DMS153 treated with DMSO at 0.1 percent for 48 hours (cell line): ENCODE measurements around the gene STRAP.
A peak's percentile ranks its signal among the peaks of the same experiment; 100 is the strongest.
"Not testable (repeated sequence)": the region's sequence is repeated elsewhere in the genome, so short reads cannot be mapped to it uniquely, and the experiment has no call there.

ENCODE experiments used
- DNase-seq: peaks from one replicate; lab custom pipeline; 2025; ENCODE audit not compliant: unreplicated experiment; lab: John Stamatoyannopoulos, UW

STRAP gene

DNA sequence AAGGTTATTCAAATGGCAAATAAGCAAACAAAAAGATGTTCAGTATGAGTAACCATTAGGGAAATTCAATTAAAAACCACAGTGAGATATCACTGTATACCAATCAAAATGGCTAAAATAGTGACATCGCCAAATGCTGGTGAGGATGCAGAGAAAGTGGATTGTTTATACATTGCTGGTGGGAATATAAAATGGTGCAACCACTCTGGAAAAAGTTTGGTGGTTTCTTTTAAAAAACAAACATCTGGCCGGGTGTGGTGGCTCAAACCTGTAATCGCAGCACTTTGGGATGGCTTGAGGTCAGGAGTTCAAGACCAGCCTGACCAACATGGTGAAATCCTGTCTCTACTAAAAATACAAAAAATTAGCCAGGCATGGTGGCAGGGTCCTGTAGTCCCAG lies 14.0 kb upstream of the STRAP start:
- no peak for DNase-seq

- DNase-seq, result no peak
These were observed 8.6 kb upstream of the STRAP start for GRCh38 chr12:15873556-15873955.

- not testable (repeated sequence) for DNase-seq
These were observed 7.5 kb upstream of the STRAP start for GRCh38 chr12:15874556-15875145.

GRCh38 chr12:15875863-15876262 lies 6.3 kb upstream of the STRAP start:
- DNase-seq, result no peak

DNA sequence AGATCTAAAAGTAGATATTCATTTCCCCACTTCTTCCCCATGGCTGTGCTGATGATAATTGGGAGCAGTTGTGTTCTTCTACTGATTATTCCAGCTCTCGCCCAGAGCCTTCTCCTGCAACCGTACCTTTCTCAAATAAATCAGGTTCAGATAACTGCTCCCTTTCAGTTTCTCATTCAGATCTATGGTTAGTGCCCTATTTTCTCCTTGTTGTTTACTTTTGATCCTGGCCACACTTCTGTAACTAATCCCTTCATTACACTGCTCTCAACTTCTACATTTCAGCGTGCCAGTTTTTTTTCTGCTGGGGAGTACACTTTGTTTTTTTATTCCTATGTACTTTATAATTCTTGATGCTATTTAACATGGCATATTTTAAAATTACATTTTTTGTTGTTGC lies 2.8 kb upstream of the STRAP start:
- DNase-seq, result no peak

GRCh38 chr12:15880721-15881120 lies 1.5 kb upstream of the STRAP start:
- DNase-seq, result peak; percentile 58

- DNase-seq, result no peak
These were observed 1.3 kb downstream of the STRAP start for GRCh38 chr12:15883536-15883935.

DNA sequence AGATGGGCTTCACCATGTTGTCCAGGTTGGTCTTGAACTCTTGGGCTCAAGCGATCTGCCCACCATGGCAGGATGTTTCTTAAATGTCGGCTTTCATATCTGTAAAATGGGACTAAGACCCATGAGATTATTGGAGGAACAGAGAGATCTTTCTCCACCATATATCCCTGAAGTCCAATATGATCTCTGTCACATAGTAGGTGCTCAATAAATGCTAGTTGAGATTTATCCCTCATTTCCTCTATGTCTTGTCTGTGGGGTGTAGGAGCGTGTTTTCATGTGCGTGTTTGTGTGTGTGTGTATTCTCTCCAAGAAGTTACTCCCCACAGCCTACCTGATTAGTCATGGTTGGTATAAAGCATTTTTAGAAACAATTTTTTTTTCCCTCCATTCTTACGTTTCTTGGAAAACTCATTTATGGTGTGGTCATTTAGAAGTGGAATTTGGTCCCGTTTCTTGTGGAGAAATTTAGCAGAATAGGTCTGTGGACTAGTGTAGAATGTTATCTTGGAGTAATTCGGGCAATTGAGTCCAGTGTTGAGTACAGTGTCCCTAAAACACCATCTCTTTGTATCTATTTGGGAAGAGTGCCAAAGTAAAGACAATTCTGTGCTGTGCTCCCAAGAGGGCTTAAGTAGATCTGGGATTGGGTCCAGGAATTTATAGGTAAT lies 4.3 kb downstream of the STRAP start:
- peak; percentile 24 for DNase-seq

DNA sequence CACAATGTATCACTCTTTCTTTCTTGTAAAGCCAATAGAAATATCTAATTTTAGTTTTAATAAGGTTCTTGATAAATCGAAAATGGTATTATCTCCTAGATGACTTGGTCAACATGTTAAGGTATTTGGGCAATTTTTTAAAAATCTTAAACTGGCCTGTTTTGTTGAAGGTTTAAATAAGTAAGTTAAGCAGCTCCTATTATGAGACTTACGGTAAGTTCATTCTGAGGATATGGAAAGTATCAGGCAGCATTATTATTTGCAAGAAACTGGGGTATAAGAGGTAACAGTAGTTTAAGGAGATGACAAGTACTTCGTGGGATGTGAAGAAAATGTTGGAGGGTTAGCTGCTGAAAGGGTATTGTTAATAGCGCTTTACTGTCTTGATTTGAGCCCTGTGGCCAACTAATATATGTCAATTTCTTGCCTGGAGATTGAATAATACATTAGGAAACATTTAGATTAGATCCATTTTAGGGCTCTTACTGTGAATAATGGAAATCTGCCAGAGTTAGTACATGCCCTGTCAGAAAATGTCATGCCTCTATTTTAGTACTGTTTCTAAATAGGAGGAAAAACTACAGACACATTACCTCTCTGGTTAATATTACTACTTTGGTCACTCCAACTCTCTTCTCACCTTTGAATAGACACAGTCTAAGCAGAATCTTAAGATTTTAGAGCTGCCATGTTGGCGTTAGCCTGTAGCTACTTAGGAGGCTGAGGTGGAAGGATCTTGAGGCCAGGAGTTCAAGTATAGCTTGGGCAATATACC lies 5.0 kb downstream of the STRAP start:
- no peak for DNase-seq

DNA sequence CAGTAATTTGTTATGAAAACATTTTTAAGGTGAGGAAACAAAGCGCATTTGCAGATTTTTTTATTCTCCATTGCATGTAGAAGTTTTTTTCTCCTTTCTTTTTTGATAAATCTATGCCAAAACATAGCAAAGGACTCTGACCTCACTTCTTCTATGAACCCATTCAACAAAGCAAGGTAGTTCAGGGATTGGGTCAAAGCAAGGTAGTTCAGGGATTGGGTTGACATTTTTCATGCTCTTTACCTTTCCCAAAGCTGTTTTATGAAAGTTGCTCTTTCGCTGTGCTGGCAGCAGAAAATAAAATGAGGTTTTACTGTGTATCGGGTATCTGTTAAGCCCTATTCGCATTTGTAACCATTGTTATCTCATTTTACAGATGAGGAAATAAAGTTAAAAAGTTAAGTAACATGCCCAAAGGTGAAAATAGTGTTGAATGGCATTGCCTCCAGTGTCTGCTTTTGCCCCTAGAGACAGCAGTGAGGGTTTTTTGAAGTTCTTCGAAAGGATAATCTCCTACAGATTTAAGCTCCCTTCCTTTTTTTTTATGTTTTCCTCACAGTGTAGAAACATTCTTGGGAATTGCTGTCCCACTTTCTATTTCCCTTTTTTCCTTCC lies 10.6 kb downstream of the STRAP start:
- no peak for DNase-seq

GRCh38 chr12:15893260-15893659 lies 11.1 kb downstream of the STRAP start:
- no peak for DNase-seq

- no peak for DNase-seq
These were observed 14.7 kb downstream of the STRAP start for GRCh38 chr12:15896867-15897266.

DNA sequence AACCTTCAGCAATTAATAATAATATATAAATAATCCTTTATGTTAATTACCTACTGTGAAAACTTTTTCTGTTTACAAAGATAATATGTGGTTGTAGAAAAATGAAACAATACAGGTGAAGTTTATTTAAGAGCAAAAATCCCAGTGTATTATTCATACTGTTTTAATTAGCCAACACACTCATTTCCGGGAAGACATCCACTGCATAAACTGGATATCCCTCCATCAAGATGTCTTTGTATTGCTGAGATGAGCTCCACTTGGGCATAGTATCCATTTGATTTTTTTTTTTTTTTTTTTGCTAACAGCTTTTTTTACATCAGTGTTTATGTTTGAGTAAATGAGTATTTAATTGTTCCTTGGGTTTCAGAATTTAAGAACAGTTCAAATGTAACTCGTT lies 15.2 kb downstream of the STRAP start:
- no peak for DNase-seq

DNA sequence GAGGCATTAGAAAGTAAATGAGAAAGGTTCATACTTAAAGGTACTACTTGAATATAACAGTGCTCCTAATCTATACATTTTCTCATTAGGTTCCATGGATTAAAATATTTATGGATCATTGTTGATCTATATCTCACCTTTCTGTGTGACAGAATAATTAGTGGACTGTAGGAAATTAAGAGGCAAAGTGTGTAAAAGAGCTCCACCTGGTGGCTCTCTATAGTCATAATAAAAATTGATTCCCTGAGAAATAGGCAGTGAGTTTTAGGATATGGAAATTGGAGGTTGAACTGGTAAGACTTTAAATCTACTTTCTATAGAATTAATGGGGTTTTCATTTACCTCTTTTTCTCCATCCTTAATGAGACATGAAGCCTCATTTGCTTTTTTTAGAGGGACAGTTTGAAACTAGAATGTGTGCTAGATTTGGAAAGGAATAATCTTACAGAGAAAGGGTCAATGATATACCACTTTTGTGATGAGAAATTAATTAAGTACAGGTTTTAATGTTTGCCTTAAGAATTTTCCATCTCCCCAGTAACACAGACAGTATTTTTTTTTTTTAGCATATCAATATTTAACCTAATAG lies 17.2 kb downstream of the STRAP start:
- DNase-seq, result peak; percentile 45

- DNase-seq, result no peak
These were observed 22.3 kb downstream of the STRAP start for GRCh38 chr12:15904378-15904920.

DNA sequence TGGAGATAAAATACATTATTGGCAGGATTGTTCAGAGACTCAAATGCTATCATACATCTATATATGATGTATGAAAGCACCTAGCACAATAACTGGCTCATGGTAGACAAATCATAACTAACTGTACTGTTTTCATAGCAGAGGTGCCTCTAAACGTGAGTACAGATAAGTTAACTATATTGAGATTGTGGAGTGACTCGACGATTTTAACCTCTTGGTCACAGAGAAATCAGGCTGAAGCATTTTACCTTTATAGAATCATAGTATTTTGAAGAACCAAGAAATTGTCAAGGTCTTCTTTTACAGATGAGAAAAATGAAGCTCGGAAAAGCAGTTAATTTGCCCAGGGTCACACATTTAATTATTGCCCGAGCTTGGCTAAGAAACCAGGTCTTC lies 28.3 kb downstream of the STRAP start:
- no peak for DNase-seq

GRCh38 chr12:15910864-15911721 lies 28.9 kb downstream of the STRAP start, which contains the start of gene DERA:
Gene DERA, plus strand, starts transcription at chr12:15911332. Its CDS starts 52 bp downstream, at chr12:15911384.
- DNase-seq, result peak; percentile 84

DNA sequence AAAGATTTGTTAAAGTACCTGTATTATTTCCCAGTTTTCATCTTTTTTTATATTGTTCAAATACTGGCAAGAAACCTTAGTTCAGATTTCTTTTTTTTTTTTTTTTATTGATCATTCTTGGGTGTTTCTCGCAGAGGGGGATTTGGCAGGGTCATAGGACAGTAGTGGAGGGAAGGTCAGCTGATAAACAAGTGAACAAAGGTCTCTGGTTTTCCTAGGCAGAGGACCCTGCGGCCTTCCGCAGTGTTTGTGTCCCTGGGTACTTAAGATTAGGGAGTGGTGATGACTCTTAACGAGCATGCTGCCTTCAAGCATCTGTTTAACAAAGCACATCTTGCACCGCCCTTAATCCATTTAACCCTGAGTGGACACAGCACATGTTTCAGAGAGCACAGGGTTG lies 29.7 kb downstream of the STRAP start:
- not testable (repeated sequence) for DNase-seq

GRCh38 chr12:15914131-15914530 lies 31.9 kb downstream of the STRAP start:
- not testable (repeated sequence) for DNase-seq

- DNase-seq, result no peak
These were observed 35.9 kb downstream of the STRAP start for GRCh38 chr12:15918066-15918465.
